ENCODE measurements around the gene CALD1. TPM values are rescaled to one million over a fixed set of nuclear protein-coding genes. Genes with fewer than 3 reads are reported as not detected.
"Not testable (repeated sequence)": the region's sequence is repeated elsewhere in the genome, so short reads cannot be mapped to it uniquely, and the experiment has no call there.

The CALD1 gene
- total and polyA plus RNA-seq, 4 experiments from 2014 or later: 0.13 TPM; not detected in 3

GRCh38 chr7:134968110-134968509 is 188.7 kb downstream of the CALD1 start:
- Mint-ChIP-seq H3K27me3 (peaks cover 12 to 14% of the 10 kb centered on the region in 2 donors), H3K27ac (no peak overlapping the region), H3K4me1 (peaks cover 0 to 3% (median 2%) of the 10 kb centered on the region in 4 donors), H3K9me3 (peaks cover 0 to 3% (median 0%) of the 10 kb centered on the region in 8 donors), H3K4me3 (no peak overlapping the region), H3K36me3 (no peaks in the 10 kb centered on the region)
- no peak overlapping the region for H3K27ac ChIP-seq (ENCODE audit: low read depth, low read length)
- POLR2A ChIA-PET (ENCODE audit: partially characterized antibody): no interaction called here
- H3K4me1 ChIP-seq (ENCODE audit: insufficient read depth, low read length): no peaks in the 10 kb centered on the region
- H3K4me3 ChIP-seq (ENCODE audit: low read length in 2 of 2): no peak overlapping the region
- no peak for DNase-seq
- H3K36me3 ChIP-seq (ENCODE audit: insufficient read depth, low read length): no peaks in the 10 kb centered on the region
- intact Hi-C loops (cut with micrococcal nuclease): no loop called here
- no peaks in the 10 kb centered on the region for H3K27me3 ChIP-seq (ENCODE audit: insufficient read depth, low read length)
- H3K9me3 ChIP-seq (ENCODE audit: control insufficient read depth in 1 of 2, low read length in 2 of 2): no peaks in the 10 kb centered on the region
- CTCF ChIA-PET (ENCODE audit: partially characterized antibody): interaction anchor here (0.9 to 2.2 kb wide), 2 partner anchors 18 kb away, joined by 3 to 9 read pairs; partner anchors contain the start of gene AGBL3

- CTCF ChIA-PET (ENCODE audit: partially characterized antibody): interaction anchor here (8.6 kb wide), 1 partner anchor 184 kb away, joined by 162 read pairs; the partner anchor contains the start of gene CYREN
- H3K36me3 ChIP-seq (ENCODE audit: insufficient read depth, low read length); H3K4me1 ChIP-seq (ENCODE audit: insufficient read depth, low read length); H3K27me3 Mint-ChIP-seq; intact Hi-C loops (cut with micrococcal nuclease); H3K27me3 ChIP-seq (ENCODE audit: insufficient read depth, low read length); H3K9me3 ChIP-seq (ENCODE audit: control insufficient read depth in 1 of 2, low read length in 2 of 2); H3K27ac ChIP-seq (ENCODE audit: low read depth, low read length); H3K9me3 Mint-ChIP-seq; DNase-seq; POLR2A ChIA-PET (ENCODE audit: partially characterized antibody); H3K36me3 Mint-ChIP-seq; H3K4me3 ChIP-seq (ENCODE audit: low read length in 2 of 2); H3K27ac Mint-ChIP-seq: not testable (repeated sequence)
- Mint-ChIP-seq H3K4me1 (peaks cover 7 to 14% (median 10%) of the 10 kb centered on the region in 4 donors), H3K4me3 (peak overlapping the region in 1 of 8 donors; percentile 41)
Observed at GRCh38 chr7:134981645-134982044, 202.2 kb downstream of the CALD1 start.

GRCh38 chr7:134985894-134986362 is 206.5 kb downstream of the CALD1 start:
- H3K4me3 Mint-ChIP-seq: peak overlapping the region; percentile 96 to 99 (median 98)
- peak overlapping the region; percentile 60 to 86 for H3K4me3 ChIP-seq (ENCODE audit: low read length in 2 of 2)
- peaks cover 22 to 34% (median 28%) of the 10 kb centered on the region in 4 donors for H3K4me1 Mint-ChIP-seq

GRCh38 chr7:134986363-134987251 is 207.2 kb downstream of the CALD1 start, which contains the start of gene AGBL3:
TSS of gene AGBL3 (plus strand) at chr7:134986508. CDS start at chr7:134987934, 1,426 bp downstream.
- Histone ChIP-seq H3K27ac (ENCODE audit: low read depth, low read length) (peak within 1 kb of the TSS; percentile 80), H3K9me3 (ENCODE audit: control insufficient read depth in 1 of 2, low read length in 2 of 2) (no peaks in the 10 kb centered on the region), H3K4me3 (ENCODE audit: low read length in 2 of 2) (peak within 1 kb of the TSS; percentile 60 to 86), H3K27me3 (ENCODE audit: insufficient read depth, low read length) (no peaks in the 10 kb centered on the region), H3K36me3 (ENCODE audit: insufficient read depth, low read length) (no peaks in the 10 kb centered on the region), H3K4me1 (ENCODE audit: insufficient read depth, low read length) (peaks cover 20% of the 10 kb centered on the region)
- peak within 1 kb of the TSS; percentile 98 to 100 (median 98) for H3K27ac Mint-ChIP-seq
- POLR2A ChIA-PET (ENCODE audit: partially characterized antibody): interaction anchor here (0.6 to 5.2 kb wide), 13 partner anchors 10 to 347 kb away, joined by 3 to 77 read pairs (median 5); partner anchors contain the start of genes CYREN, TMEM140 and WDR91
- H3K4me1 Mint-ChIP-seq: peaks cover 26 to 41% (median 31%) of the 10 kb centered on the region in 4 donors
- H3K9me3 Mint-ChIP-seq: no peaks in the 10 kb centered on the region
- peaks cover 6 to 12% of the 10 kb centered on the region in 2 donors for H3K36me3 Mint-ChIP-seq
- CTCF ChIA-PET (ENCODE audit: partially characterized antibody): interaction anchor here (0.6 to 8.6 kb wide), 47 partner anchors 10 to 670 kb away, joined by 3 to 162 read pairs (median 4); partner anchors contain the start of genes BPGM, CYREN, SLC35B4 and TMEM140
- no peaks in the 10 kb centered on the region for H3K27me3 Mint-ChIP-seq
- intact Hi-C loops (cut with micrococcal nuclease): loop anchor here (1.0 kb wide), 7 partner anchors 162 to 991 kb away; partner anchors contain the start of genes BPGM, CNOT4, CYREN and MTPN
- peak; percentile 87 to 91 (median 88) for DNase-seq
- H3K4me3 Mint-ChIP-seq: peak within 1 kb of the TSS; percentile 96 to 99 (median 98)

More at GRCh38 chr7:134985894-134986362, 206.5 kb downstream of the CALD1 start:
- Histone ChIP-seq H3K36me3 (ENCODE audit: insufficient read depth, low read length) (no peaks in the 10 kb centered on the region), H3K27ac (ENCODE audit: low read depth, low read length) (peak overlapping the region; percentile 80), H3K9me3 (ENCODE audit: control insufficient read depth in 1 of 2, low read length in 2 of 2) (no peaks in the 10 kb centered on the region), H3K4me1 (ENCODE audit: insufficient read depth, low read length) (peaks cover 20% of the 10 kb centered on the region), H3K27me3 (ENCODE audit: insufficient read depth, low read length) (no peaks in the 10 kb centered on the region)
- ChIA-PET POLR2A (ENCODE audit: partially characterized antibody) (interaction anchor here (0.8 to 5.2 kb wide), 8 partner anchors 10 to 347 kb away, joined by 3 to 77 read pairs (median 5); partner anchors contain the start of genes CYREN, TMEM140 and WDR91), CTCF (ENCODE audit: partially characterized antibody) (interaction anchor here (0.6 to 8.6 kb wide), 39 partner anchors 11 to 669 kb away, joined by 3 to 162 read pairs (median 5); partner anchors contain the start of genes BPGM, CYREN, SLC35B4 and TMEM140)
- no peak for DNase-seq
- no peaks in the 10 kb centered on the region for H3K9me3 Mint-ChIP-seq
- intact Hi-C loops (cut with micrococcal nuclease): loop anchor here (1.0 kb wide), 7 partner anchors 162 to 991 kb away; partner anchors contain the start of genes BPGM, CNOT4, CYREN and MTPN
- H3K36me3 Mint-ChIP-seq: peaks cover 6 to 12% of the 10 kb centered on the region in 2 donors
- H3K27me3 Mint-ChIP-seq: no peaks in the 10 kb centered on the region
- peak overlapping the region; percentile 98 to 100 (median 98) for H3K27ac Mint-ChIP-seq

GRCh38 chr7:134988161-134988560 is 208.7 kb downstream of the CALD1 start:
- Mint-ChIP-seq H3K9me3 (no peaks in the 10 kb centered on the region), H3K4me3 (no peak overlapping the region), H3K27me3 (no peaks in the 10 kb centered on the region), H3K4me1 (peaks cover 31 to 48% (median 41%) of the 10 kb centered on the region in 4 donors), H3K36me3 (peaks cover 6 to 14% of the 10 kb centered on the region in 2 donors), H3K27ac (no peak overlapping the region)
- peaks cover 20% of the 10 kb centered on the region for H3K4me1 ChIP-seq (ENCODE audit: insufficient read depth, low read length)
- H3K36me3 ChIP-seq (ENCODE audit: insufficient read depth, low read length): no peaks in the 10 kb centered on the region
- no peak for DNase-seq
- no peak overlapping the region for H3K27ac ChIP-seq (ENCODE audit: low read depth, low read length)
- H3K4me3 ChIP-seq (ENCODE audit: low read length in 2 of 2): no peak overlapping the region
- no peaks in the 10 kb centered on the region for H3K27me3 ChIP-seq (ENCODE audit: insufficient read depth, low read length)
- ChIA-PET POLR2A (ENCODE audit: partially characterized antibody) (interaction anchor here (1.4 to 5.2 kb wide), 4 partner anchors 123 to 182 kb away, joined by 4 to 77 read pairs (median 36); partner anchors contain the start of genes CYREN and TMEM140), CTCF (ENCODE audit: partially characterized antibody) (interaction anchor here (2.1 to 8.6 kb wide), 10 partner anchors 9 to 222 kb away, joined by 4 to 162 read pairs (median 16); partner anchors contain the start of genes CYREN, TMEM140 and WDR91)
- no peaks in the 10 kb centered on the region for H3K9me3 ChIP-seq (ENCODE audit: control insufficient read depth in 1 of 2, low read length in 2 of 2)
- intact Hi-C loops (cut with micrococcal nuclease): no loop called here

- ChIA-PET CTCF (ENCODE audit: partially characterized antibody) (interaction anchor here (0.7 kb wide), 1 partner anchor 8 kb away, joined by 3 read pairs; no protein-coding TSS in a partner anchor), POLR2A (ENCODE audit: partially characterized antibody) (no interaction called here)
- intact Hi-C loops (cut with micrococcal nuclease): no loop called here
- Histone ChIP-seq H3K9me3 (ENCODE audit: control insufficient read depth in 1 of 2, low read length in 2 of 2) (no peaks in the 10 kb centered on the region), H3K4me3 (ENCODE audit: low read length in 2 of 2) (no peak overlapping the region), H3K4me1 (ENCODE audit: insufficient read depth, low read length) (peaks cover 14% of the 10 kb centered on the region), H3K27me3 (ENCODE audit: insufficient read depth, low read length) (no peaks in the 10 kb centered on the region), H3K36me3 (ENCODE audit: insufficient read depth, low read length) (no peaks in the 10 kb centered on the region), H3K27ac (ENCODE audit: low read depth, low read length) (no peak overlapping the region)
- Mint-ChIP-seq H3K36me3 (peaks cover 27 to 28% of the 10 kb centered on the region in 2 donors), H3K27ac (peak overlapping the region in 4 of 7 donors; percentile 15 to 77 (median 56)), H3K27me3 (no peaks in the 10 kb centered on the region), H3K4me3 (no peak overlapping the region), H3K4me1 (peaks cover 26 to 50% (median 35%) of the 10 kb centered on the region in 4 donors), H3K9me3 (no peaks in the 10 kb centered on the region)
- DNase-seq: no peak
Observed at GRCh38 chr7:134991469-134992339, 212.3 kb downstream of the CALD1 start.

All from CD4-positive, alpha-beta memory T cell (primary cell).